ENCODE data around the gene OR6C4. TPM values are rescaled to one million over a fixed set of nuclear protein-coding genes. Genes with fewer than 3 reads are reported as not detected.
"Not testable (repeated sequence)": the region's sequence is repeated elsewhere in the genome, so short reads cannot be mapped to it uniquely, and the experiment has no call there.

OR6C4 gene
- total RNA-seq, 1 experiment from 2014 or later, result not detected

DNA sequence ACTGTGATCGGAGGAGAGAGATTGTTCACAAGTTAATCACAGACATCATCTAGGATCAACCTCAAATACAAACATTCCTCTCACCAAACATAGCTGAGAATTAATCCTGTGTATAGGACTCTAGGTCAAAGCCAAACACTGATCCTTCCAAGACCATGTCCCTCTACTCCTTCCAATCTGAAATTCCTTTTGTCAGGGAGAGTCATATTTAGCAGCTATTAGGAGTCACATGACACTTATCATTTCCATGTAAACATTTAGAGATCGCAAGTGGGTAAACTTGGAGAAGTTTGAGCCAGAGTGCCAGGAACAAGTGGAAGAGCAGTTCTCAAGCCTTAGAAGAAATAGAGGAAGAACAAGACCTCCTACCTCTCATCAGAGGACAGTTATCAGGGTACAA is 36.4 kb downstream of the OR6C4 start:
- no peak overlapping the region for H3K23ac ChIP-seq (ENCODE audit: insufficient read length, low read depth, low read length)
- peaks cover 6 to 13% of the 10 kb centered on the region in 2 experiments; a peak in 3 of 4 replicates for H3K4me1 Mint-ChIP-seq
- no peak overlapping the region for H3K18ac ChIP-seq (ENCODE audit: insufficient read length, low read depth, low read length)
- H3K27me3 ChIP-seq (ENCODE audit: insufficient read depth, low read length), result no peaks in the 10 kb centered on the region
- H2AK5ac ChIP-seq (ENCODE audit: insufficient read length, low read length), result no peak overlapping the region
- no peak overlapping the region for H2BK12ac ChIP-seq (ENCODE audit: insufficient read length, low read depth, low read length)
- no peaks in the 10 kb centered on the region for H4K20me1 ChIP-seq (ENCODE audit: control insufficient read depth, insufficient read depth, insufficient read length)
- no peaks in the 10 kb centered on the region for H3K23me2 ChIP-seq (ENCODE audit: insufficient read length, low read depth, low read length, poor library complexity, severe bottlenecking)
- H2AFZ ChIP-seq (ENCODE audit: low read length), result no peak overlapping the region
- no peak overlapping the region for H2BK20ac ChIP-seq (ENCODE audit: low read depth, low read length, poor library complexity, severe bottlenecking)
- no peak for TF ChIP-seq CTCF (conservative IDR thresholded peaks at IDR 0.05)
- H4K5ac ChIP-seq (ENCODE audit: insufficient read length, low read depth, low read length), result no peak overlapping the region
- no peak overlapping the region for H3K14ac ChIP-seq (ENCODE audit: insufficient read depth, low read length)
- H3K79me1 ChIP-seq (ENCODE audit: insufficient read depth, low read depth, low read length, poor library complexity, severe bottlenecking), result no peaks in the 10 kb centered on the region
- no peak overlapping the region for H3T11ph ChIP-seq (ENCODE audit: low read length)
- no peak overlapping the region for H3K4me2 ChIP-seq (ENCODE audit: insufficient read depth, insufficient read length, low read length)
- H4K91ac ChIP-seq (ENCODE audit: insufficient read length, low read depth, low read length), result no peak overlapping the region
- H2BK120ac ChIP-seq (ENCODE audit: low read depth, low read length, poor library complexity, severe bottlenecking), result no peak overlapping the region
- H3K9me3 Mint-ChIP-seq, result peaks cover 15 to 16% of the 10 kb centered on the region in 2 experiments; a peak in 4 of 5 replicates
- no peaks in the 10 kb centered on the region for H3K9me3 ChIP-seq (ENCODE audit: control insufficient read depth, low read depth, low read length)
- H3K4ac ChIP-seq (ENCODE audit: low read depth, low read length), result no peak overlapping the region
- WGBS (ENCODE audit: extremely low coverage, insufficient read length, low lambda C conversion rate), result no CpG with 5 or more reads among the region's 2 CpGs
- H3K36me3 Mint-ChIP-seq (ENCODE audit: insufficient read depth in 1 of 3, low read depth in 3 of 3), result peaks cover 2 to 8% (median 3%) of the 10 kb centered on the region in 3 experiments; a peak in 4 of 7 replicates
- no peak overlapping the region for H3K27ac ChIP-seq (ENCODE audit: insufficient read length, low read depth, low read length)
- no peak overlapping the region for H3K27ac Mint-ChIP-seq
- no peak overlapping the region for H3K9ac ChIP-seq (ENCODE audit: extremely low read depth, insufficient read length, low read length)
- H2BK5ac ChIP-seq (ENCODE audit: insufficient read length, low read length), result no peak overlapping the region
- H3K4me3 Mint-ChIP-seq, result no peak overlapping the region
- no peak overlapping the region for H3K56ac ChIP-seq (ENCODE audit: insufficient read length, low read depth, low read length)
- H3K79me2 ChIP-seq (ENCODE audit: insufficient read depth, low read length), result no peaks in the 10 kb centered on the region
- H3K27me3 Mint-ChIP-seq (ENCODE audit: low read depth), result peaks cover 6% of the 10 kb centered on the region
- no peak for DNase-seq
- no peak overlapping the region for H4K8ac ChIP-seq (replicated peaks; ENCODE audit: insufficient read length, low read depth, low read length)
- H3K4me1 ChIP-seq (ENCODE audit: insufficient read depth, low read length), result no peaks in the 10 kb centered on the region
- H2BK15ac ChIP-seq (ENCODE audit: low read depth, low read length), result no peak overlapping the region

GRCh38 chr12:55590152-55590551 is 40.8 kb downstream of the OR6C4 start:
- H4K5ac ChIP-seq (ENCODE audit: insufficient read length, low read depth, low read length); H2BK5ac ChIP-seq (ENCODE audit: insufficient read length, low read length); H3K4me2 ChIP-seq (ENCODE audit: insufficient read depth, insufficient read length, low read length); H2BK15ac ChIP-seq (ENCODE audit: low read depth, low read length); H3K79me1 ChIP-seq (ENCODE audit: insufficient read depth, low read depth, low read length, poor library complexity, severe bottlenecking); H2AK5ac ChIP-seq (ENCODE audit: insufficient read length, low read length); H3K18ac ChIP-seq (ENCODE audit: insufficient read length, low read depth, low read length); H3T11ph ChIP-seq (ENCODE audit: low read length); H3K4ac ChIP-seq (ENCODE audit: low read depth, low read length); H3K4me3 Mint-ChIP-seq; H4K20me1 ChIP-seq (ENCODE audit: control insufficient read depth, insufficient read depth, insufficient read length); H3K23me2 ChIP-seq (ENCODE audit: insufficient read length, low read depth, low read length, poor library complexity, severe bottlenecking); H3K23ac ChIP-seq (ENCODE audit: insufficient read length, low read depth, low read length); H2BK120ac ChIP-seq (ENCODE audit: low read depth, low read length, poor library complexity, severe bottlenecking); H3K9ac ChIP-seq (ENCODE audit: extremely low read depth, insufficient read length, low read length); H3K79me2 ChIP-seq (ENCODE audit: insufficient read depth, low read length); H2BK12ac ChIP-seq (ENCODE audit: insufficient read length, low read depth, low read length); H3K56ac ChIP-seq (ENCODE audit: insufficient read length, low read depth, low read length); H3K14ac ChIP-seq (ENCODE audit: insufficient read depth, low read length); H3K27me3 ChIP-seq (ENCODE audit: insufficient read depth, low read length); H3K4me1 ChIP-seq (ENCODE audit: insufficient read depth, low read length); H3K9me3 ChIP-seq (ENCODE audit: control insufficient read depth, low read depth, low read length); H2AFZ ChIP-seq (ENCODE audit: low read length); H4K91ac ChIP-seq (ENCODE audit: insufficient read length, low read depth, low read length); H3K27me3 Mint-ChIP-seq (ENCODE audit: low read depth); H3K27ac ChIP-seq (ENCODE audit: insufficient read length, low read depth, low read length); H4K8ac ChIP-seq (replicated peaks; ENCODE audit: insufficient read length, low read depth, low read length); H2BK20ac ChIP-seq (ENCODE audit: low read depth, low read length, poor library complexity, severe bottlenecking): not testable (repeated sequence)
- peak; percentile 59 for DNase-seq
- H3K4me1 Mint-ChIP-seq, result peaks cover 6 to 13% of the 10 kb centered on the region in 2 experiments; a peak in 3 of 4 replicates
- peaks cover 22 to 35% of the 10 kb centered on the region in 2 experiments; a peak in 4 of 5 replicates for H3K9me3 Mint-ChIP-seq
- H3K27ac Mint-ChIP-seq, result peak overlapping the region in 1 of 3 experiments; percentile 74; a peak in 1 of 7 replicates
- no CpG with 5 or more reads among the region's 12 CpGs for WGBS (ENCODE audit: extremely low coverage, insufficient read length, low lambda C conversion rate)
- peaks cover 2 to 17% (median 3%) of the 10 kb centered on the region in 3 experiments; a peak in 4 of 7 replicates for H3K36me3 Mint-ChIP-seq (ENCODE audit: insufficient read depth in 1 of 3, low read depth in 3 of 3)
